Measurements from ENCODE around the gene KPNA4.

KPNA4 gene

DNA sequence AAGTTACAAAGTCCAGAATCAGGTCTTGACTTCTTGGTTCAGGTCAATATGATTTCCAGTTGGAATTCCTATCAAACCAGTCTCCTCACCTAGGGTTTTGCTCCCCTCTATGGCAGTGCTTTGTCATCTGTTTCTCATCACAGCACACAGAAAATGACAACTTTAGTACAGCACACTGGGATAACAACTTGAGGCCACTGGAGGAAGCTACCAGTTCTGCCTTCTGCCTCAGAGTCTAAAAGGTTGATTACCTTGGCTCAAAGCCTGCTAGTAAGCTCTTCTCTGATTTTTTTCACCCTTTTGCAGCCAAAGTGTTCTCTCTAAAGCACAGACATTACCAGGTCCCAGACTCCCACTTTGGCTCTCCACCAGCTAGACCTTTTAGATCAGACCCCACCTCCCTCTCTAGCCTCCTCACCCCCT, 90.9 kb downstream of the KPNA4 start:
- TF ChIP-seq, protein P1, sequence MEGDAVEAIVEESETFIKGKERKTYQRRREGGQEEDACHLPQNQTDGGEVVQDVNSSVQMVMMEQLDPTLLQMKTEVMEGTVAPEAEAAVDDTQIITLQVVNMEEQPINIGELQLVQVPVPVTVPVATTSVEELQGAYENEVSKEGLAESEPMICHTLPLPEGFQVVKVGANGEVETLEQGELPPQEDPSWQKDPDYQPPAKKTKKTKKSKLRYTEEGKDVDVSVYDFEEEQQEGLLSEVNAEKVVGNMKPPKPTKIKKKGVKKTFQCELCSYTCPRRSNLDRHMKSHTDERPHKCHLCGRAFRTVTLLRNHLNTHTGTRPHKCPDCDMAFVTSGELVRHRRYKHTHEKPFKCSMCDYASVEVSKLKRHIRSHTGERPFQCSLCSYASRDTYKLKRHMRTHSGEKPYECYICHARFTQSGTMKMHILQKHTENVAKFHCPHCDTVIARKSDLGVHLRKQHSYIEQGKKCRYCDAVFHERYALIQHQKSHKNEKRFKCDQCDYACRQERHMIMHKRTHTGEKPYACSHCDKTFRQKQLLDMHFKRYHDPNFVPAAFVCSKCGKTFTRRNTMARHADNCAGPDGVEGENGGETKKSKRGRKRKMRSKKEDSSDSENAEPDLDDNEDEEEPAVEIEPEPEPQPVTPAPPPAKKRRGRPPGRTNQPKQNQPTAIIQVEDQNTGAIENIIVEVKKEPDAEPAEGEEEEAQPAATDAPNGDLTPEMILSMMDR (conservative IDR thresholded peaks at IDR 0.05), result no peak
- H3K27ac ChIP-seq, result peak overlapping the region; percentile 25

DNA sequence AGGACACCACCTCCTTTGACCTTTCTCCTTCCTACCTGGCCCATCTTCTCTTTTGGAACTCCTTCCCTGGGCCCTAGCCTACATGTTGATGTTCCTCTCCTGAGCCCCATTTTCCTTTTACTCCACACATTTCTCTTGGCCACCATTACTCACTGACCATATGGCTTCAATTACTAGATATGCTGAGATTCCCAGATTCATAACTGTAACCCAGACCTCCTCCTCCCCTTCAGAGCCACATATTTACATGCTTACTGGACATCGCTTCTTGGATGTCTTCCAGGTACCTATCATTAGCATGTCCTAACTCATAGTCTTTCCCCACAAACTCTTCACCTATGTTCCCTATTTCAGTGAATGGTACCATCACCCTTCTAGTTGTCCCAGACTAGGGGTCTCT, 91.4 kb downstream of the KPNA4 start:
- peak overlapping the region; percentile 25; the same call in 1 of the 2 replicates for H3K27ac ChIP-seq
- TF ChIP-seq, protein P1 (conservative IDR thresholded peaks at IDR 0.05), result no peak

DNA sequence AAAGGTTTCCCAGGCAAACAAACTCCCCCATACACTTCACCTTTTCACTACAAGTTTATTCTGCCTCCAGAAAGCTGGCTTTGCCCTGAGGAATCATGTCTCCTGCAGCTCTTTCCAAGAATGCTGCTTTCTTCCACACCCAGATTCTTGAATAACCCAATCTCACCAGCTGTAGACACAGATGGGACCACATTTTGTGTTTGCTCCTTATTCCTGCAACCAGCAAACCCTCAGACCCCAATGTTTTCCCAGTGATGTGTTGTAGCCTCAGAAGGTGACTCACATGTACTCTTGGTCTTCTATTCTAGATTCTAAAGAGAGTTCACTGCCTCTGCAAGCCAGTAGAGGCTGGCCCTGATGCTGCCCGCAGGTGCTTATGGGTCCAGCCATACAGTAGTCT, 92.2 kb downstream of the KPNA4 start:
- H3K27ac ChIP-seq, result no peak overlapping the region

DNA sequence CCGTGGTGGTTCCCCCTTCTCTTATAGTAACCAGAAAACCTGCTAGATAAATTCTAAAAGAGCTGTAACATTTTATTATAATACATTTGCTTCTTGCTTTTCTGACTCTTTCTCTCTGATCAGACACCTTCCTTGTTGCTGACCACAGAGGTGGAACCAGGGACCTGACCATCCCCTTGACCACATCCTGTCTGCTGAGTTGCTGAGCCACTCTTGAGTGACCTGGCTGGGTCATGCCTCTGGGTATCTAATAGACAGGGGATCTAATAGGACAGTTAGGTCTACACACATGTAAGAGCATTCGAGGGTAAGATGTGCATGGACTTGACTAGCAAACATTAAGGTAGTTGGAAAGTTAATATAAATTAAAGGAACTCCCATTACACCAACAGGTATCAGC, 93.0 kb downstream of the KPNA4 start:
- no peak overlapping the region for H3K27ac ChIP-seq
- TF ChIP-seq, protein P1 (conservative IDR thresholded peaks at IDR 0.05), result no peak

More for the DNA sequence above, 92.2 kb downstream of the KPNA4 start:
- TF ChIP-seq, protein P1 (conservative IDR thresholded peaks at IDR 0.05), result no peak

DNA sequence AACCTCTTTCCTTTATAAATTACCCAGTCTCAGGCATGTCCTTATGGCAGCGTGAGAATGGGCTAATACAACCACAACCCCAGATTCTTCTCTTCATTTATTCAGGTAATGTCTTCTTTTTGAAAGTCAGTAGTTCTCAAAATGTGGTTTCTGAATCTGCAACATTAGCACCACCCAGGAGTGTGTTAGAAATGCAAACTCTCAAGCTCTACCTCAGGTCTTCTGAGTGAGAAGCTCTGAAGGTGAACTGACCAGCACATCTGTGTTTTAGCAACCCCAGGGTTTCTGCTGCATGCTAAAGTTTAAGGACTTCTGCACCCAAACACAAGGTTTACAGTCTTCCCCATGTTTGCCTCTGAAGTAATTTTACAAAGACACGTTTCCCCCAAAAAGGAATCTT, 93.5 kb downstream of the KPNA4 start:
- TF ChIP-seq, protein P1 (conservative IDR thresholded peaks at IDR 0.05), result no peak
- no peak overlapping the region for H3K27ac ChIP-seq

DNA sequence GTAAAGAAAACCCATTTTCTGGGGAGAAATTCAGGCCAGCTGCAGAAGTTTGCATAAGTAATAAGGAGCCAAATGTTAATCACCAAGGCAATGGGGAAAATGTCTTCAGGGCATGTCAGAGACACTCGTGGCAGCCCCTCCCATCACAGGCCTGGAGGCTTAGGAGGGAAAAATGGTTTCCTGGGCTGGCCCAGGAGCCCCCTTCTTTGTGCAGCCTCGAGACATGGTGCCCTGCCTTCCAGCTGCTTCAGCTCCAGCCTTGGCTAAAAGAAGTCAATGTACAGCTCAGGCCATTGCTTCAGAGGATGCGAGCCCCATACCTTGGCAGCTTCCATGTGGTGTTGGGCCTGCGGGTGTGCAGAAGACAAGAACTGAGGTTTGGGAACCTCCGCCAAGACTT, 95.2 kb downstream of the KPNA4 start:
- H3K27ac ChIP-seq, result no peak overlapping the region
- TF ChIP-seq, protein P1 (conservative IDR thresholded peaks at IDR 0.05), result no peak

DNA sequence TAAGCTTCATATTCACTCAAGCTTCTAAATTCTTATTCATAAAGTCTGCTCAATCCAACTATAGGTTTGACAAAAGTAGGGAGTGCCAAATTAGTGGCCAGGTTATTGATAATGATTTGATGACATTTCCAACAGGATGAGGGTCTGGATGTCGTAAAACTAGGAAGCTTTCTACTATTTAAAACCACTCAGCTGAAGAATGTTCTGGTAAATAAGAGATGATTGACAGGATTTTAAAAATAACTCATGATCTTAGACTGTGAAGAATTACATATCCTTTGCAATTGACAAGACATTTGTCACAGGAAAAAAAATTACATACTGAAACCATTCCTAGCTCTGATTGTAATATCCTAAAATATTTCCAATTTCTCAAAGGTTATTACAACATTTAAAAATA, 100.4 kb downstream of the KPNA4 start:
- H3K27ac ChIP-seq, result no peak overlapping the region
- TF ChIP-seq, protein P1 (conservative IDR thresholded peaks at IDR 0.05), result no peak

All from VCaP (cell line).